GM13977 (cell line): ENCODE data around the gene TSC22D1.
"Not testable (repeated sequence)": the region's sequence is repeated elsewhere in the genome, so short reads cannot be mapped to it uniquely, and the experiment has no call there.

ENCODE experiments used
- DNase-seq: peaks from one replicate; pipeline ENCODE4 v3.0.0; 2012; ENCODE audit warnings: low spot score
- in situ Hi-C: fragments of 300-500 bp; cut with MboI; formaldehyde crosslinking; loops from one replicate; pipeline ENCODE4 v1.12.0; 2022; ENCODE audit warnings: low sequenced_read_pairs, low pct_unique_long_range_greater_than_20kb, mixed read lengths, inconsistent platforms; ENCODE audit not compliant: unreplicated experiment
- TF ChIP-seq, protein P1 (sequence below): IDR thresholded peaks from 2 replicates; pipeline ENCODE4 v1.5.1; 2012; ENCODE audit warnings: mild to moderate bottlenecking, control low read depth; ENCODE audit not compliant: insufficient read depth; ENCODE audit errors: extremely low read depth, missing control alignments

The TSC22D1 gene

GRCh38 chr13:44514278-44514677 lies 61.9 kb downstream of the TSC22D1 start:
- DNase-seq, result no peak
- TF ChIP-seq, protein P1, sequence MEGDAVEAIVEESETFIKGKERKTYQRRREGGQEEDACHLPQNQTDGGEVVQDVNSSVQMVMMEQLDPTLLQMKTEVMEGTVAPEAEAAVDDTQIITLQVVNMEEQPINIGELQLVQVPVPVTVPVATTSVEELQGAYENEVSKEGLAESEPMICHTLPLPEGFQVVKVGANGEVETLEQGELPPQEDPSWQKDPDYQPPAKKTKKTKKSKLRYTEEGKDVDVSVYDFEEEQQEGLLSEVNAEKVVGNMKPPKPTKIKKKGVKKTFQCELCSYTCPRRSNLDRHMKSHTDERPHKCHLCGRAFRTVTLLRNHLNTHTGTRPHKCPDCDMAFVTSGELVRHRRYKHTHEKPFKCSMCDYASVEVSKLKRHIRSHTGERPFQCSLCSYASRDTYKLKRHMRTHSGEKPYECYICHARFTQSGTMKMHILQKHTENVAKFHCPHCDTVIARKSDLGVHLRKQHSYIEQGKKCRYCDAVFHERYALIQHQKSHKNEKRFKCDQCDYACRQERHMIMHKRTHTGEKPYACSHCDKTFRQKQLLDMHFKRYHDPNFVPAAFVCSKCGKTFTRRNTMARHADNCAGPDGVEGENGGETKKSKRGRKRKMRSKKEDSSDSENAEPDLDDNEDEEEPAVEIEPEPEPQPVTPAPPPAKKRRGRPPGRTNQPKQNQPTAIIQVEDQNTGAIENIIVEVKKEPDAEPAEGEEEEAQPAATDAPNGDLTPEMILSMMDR, result no peak
- in situ Hi-C loops, result no loop called here

DNA sequence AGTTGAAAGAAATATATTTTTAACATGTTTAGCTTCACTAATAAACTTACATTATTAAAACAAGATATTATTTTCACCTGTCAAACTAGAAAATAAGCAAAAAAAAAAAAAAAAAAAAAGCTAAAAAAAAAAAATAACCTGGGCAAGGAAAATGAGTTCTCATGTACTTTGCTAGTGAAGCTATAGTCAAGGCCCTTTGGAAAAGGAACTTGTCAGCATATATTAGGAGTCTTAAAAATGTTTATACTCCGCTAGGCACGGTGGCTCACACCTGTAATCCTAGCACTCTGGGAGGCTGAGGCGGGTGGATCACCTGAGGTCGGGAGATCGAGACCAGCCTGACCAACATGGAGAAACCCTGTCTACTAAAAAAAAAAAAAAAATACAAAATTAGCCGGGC lies 66.3 kb downstream of the TSC22D1 start:
- DNase-seq, in situ Hi-C loops: not testable (repeated sequence)

DNA sequence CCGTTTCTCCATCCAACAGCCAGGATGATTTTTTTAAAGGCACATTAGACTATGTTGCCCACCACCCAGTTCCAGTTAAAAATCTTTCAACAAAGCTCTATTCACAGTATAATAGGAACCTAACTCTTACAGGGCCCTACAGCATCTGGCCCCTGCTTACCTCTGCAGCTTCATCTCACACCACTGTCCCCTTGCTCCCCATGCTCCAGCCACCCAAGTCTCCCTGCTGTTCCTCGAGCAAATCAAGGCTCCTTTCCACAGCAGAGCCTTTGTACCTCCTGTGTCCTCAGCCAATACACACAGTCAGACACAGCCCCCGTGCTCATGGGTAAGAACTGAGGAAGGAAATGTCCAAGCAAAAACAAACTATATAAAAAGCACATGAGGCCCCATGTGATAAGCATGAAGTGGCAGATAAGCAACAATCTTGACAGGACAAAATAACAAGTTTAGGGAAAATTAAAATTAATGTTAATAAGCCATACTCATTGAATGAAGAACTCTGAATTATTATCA lies 67.5 kb downstream of the TSC22D1 start:
- TF ChIP-seq, protein P1, result no peak
- no peak for DNase-seq
- in situ Hi-C loops, result no loop called here

- in situ Hi-C loops, result no loop called here
- TF ChIP-seq, protein P1, result no peak
- no peak for DNase-seq
These were observed 68.5 kb downstream of the TSC22D1 start for GRCh38 chr13:44507639-44508038.

DNA sequence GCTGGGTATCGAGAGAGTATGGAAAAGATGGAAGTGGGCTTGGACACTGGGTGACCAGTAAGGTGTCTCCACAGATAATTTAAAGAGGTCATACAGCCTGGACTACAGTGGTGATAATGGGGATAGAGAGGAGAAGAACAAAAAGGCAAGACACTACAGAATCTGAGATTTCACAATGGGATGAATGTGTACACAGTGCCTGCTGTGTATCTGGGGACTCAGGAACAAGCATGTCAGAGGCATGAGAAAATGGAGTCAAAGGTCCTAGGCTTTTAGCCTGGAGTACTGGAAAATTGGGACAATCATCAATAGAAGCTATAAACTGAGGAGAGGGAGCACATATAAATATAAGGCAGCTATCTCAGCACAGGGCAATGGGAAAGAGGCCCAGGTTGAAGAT lies 69.4 kb downstream of the TSC22D1 start:
- TF ChIP-seq, protein P1, result no peak
- in situ Hi-C loops, result no loop called here
- DNase-seq, result no peak

- in situ Hi-C loops, result no loop called here
- TF ChIP-seq, protein P1, result no peak
- DNase-seq, result no peak
These were observed 69.9 kb downstream of the TSC22D1 start for GRCh38 chr13:44506251-44506650.

- DNase-seq, result no peak
- in situ Hi-C loops, result no loop called here
- TF ChIP-seq, protein P1, result no peak
These were observed 72.0 kb downstream of the TSC22D1 start for GRCh38 chr13:44504116-44504515.
